PC-9 (cell line): Measurements from ENCODE around the gene LIF. TPM values are rescaled to one million over a fixed set of nuclear protein-coding genes. Genes with fewer than 3 reads are reported as not detected.

Experiments used
- BruUV-seq: library from RNA; stranded (reverse); fragments of 400-500 nt; replicated peaks from 2 replicates; lab custom pipeline; 2021; lab: Mats Ljungman, UMichigan
- CTCF ChIA-PET: fragments of 300-600 bp; sonication (Branson Sonifier 250); formaldehyde crosslinking; loops from one replicate; lab custom pipeline; 2022; ENCODE audit warnings: antibody characterized with exemption; lab: Charles Lee
- POLR2A ChIA-PET: fragments of 300-600 bp; sonication (Branson Sonifier 250); formaldehyde crosslinking; loops from one replicate; lab custom pipeline; 2022; ENCODE audit warnings: antibody characterized with exemption; ENCODE audit not compliant: unreplicated experiment; lab: Charles Lee
- DNase-seq, 2 experiments: peaks; one replicate each; pipeline versions ENCODE4 v3.0.0 to v3.0.0-alpha.2; 2015 to 2022; ENCODE audit warnings: mixed read lengths in 1 of 2
- H2AFZ ChIP-seq: fragments of 200-600 bp; sonication (generic); 2 replicates; pipeline ENCODE4 v1.8.1; 2017; ENCODE audit warnings: antibody characterized with exemption
- H3F3A ChIP-seq: fragments of 200-600 bp; sonication (generic); 2 replicates; pipeline ENCODE4 v1.8.1; 2017; ENCODE audit warnings: antibody characterized with exemption, mild to moderate bottlenecking, low read depth; ENCODE audit not compliant: insufficient read depth
- H3K27ac ChIP-seq: fragments of 200-600 bp; sonication (generic); 2 replicates; pipeline ENCODE4 v1.6.1; 2016; ENCODE audit warnings: mixed run types
- H3K27me3 ChIP-seq: fragments of 200-600 bp; sonication (generic); 2 replicates; pipeline ENCODE4 v1.6.1; 2016; ENCODE audit warnings: low read depth, mixed run types; ENCODE audit not compliant: insufficient read depth
- H3K36me3 ChIP-seq: fragments of 200-600 bp; sonication (generic); 2 replicates; pipeline ENCODE4 v1.6.1; 2016; ENCODE audit warnings: low read depth, mixed run types
- H3K4me1 ChIP-seq: fragments of 200-600 bp; sonication (generic); replicated peaks from 2 replicates; pipeline ENCODE4 v1.6.1; 2016; ENCODE audit warnings: mixed run types; ENCODE audit not compliant: insufficient read depth
- H3K4me2 ChIP-seq: fragments of 200-600 bp; sonication (generic); 2 replicates; pipeline ENCODE4 v1.6.1; 2017; ENCODE audit warnings: mixed run types
- H3K4me3 ChIP-seq: fragments of 200-600 bp; sonication (generic); 2 replicates; pipeline ENCODE4 v1.6.1; 2016; ENCODE audit warnings: mixed run types
- H3K79me2 ChIP-seq: fragments of 200-600 bp; sonication (generic); 2 replicates; pipeline ENCODE4 v1.6.1; 2017; ENCODE audit warnings: low read depth, mixed run types
- H3K9me2 ChIP-seq: fragments of 200-600 bp; sonication (generic); 2 replicates; pipeline ENCODE4 v1.8.1; 2017; ENCODE audit warnings: mild to moderate bottlenecking; ENCODE audit not compliant: insufficient read depth
- H3K9me3 ChIP-seq: fragments of 200-600 bp; sonication (generic); 2 replicates; pipeline ENCODE4 v1.8.1; 2016; ENCODE audit warnings: low read depth; ENCODE audit not compliant: insufficient read depth
- H4K20me1 ChIP-seq: fragments of 200-600 bp; sonication (generic); 2 replicates; pipeline ENCODE4 v1.8.1; 2017; ENCODE audit not compliant: insufficient read depth
- CTCF ChIP-seq: fragments of 200-600 bp; sonication (generic); conservative IDR thresholded peaks from 2 replicates; pipeline ENCODE4 v1.6.1; 2017; ENCODE audit warnings: mixed run types, antibody characterized with exemption, mild to moderate bottlenecking, moderate library complexity
- EZH2 ChIP-seq: fragments of 200-600 bp; sonication (generic); IDR thresholded peaks from 2 replicates; pipeline ENCODE4 v1.8.0; 2017; ENCODE audit warnings: antibody characterized with exemption, low read depth
- intact Hi-C: fragments of 100-400 bp; cut with micrococcal nuclease; formaldehyde crosslinking; loops from one replicate; pipeline ENCODE4 v1.10.0; 2022; ENCODE audit not compliant: unreplicated experiment
- total RNA-seq: library from RNA; stranded (reverse); gene quantifications from 2 replicates; pipeline ENCODE4 v1.2.3, GENCODE V29; 2021

LIF gene
- total RNA-seq, 1 experiment from 2014 or later = 17.4 TPM

DNA sequence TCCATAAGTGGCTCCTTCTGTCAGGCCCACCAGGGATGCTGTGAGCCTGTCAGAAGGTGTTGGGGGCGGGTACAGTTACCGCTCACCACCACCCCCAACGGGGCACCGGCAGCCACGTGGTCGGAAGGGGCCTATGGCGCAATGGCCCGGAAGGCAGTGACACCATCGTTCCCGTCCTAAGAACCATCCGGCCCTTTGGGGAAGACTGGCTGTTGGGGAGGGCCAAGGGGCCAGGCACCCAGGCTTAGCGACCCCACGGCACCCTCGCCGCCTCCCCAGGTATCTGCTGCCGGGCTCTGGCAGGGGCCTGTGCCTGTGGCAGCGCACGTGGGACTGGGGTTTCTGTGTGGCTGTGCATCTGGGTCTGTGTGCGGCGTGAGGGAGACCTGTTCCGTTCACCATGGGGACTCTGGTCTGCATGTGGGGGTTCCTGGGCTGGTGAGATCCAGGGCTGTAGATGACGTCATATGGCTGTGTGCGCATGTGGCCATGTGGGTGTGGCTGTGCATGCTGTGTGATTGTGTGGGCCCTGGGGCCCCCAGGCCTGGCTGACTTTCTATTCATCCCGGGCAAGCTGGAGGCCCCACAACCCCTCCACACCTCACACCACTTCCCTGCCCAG lies 19.4 kb upstream of the LIF start:
- no peaks in the 10 kb centered on the region for H3K9me2 ChIP-seq
- TF ChIP-seq EZH2 = no peak
- TF ChIP-seq CTCF = no peak
- H2AFZ ChIP-seq = no peak overlapping the region
- no peaks in the 10 kb centered on the region for H3K79me2 ChIP-seq
- no peaks in the 10 kb centered on the region for H3K9me3 ChIP-seq
- no peak overlapping the region for H3K4me3 ChIP-seq
- H3K4me2 ChIP-seq = no peak overlapping the region
- CTCF ChIA-PET = no interaction called here
- intact Hi-C loops = loop anchor here (10.0 kb wide), 1 partner anchor 339 kb away; the partner anchor contains the start of gene TCN2
- no peak for DNase-seq
- H3K27ac ChIP-seq = no peak overlapping the region
- H3K4me1 ChIP-seq = peaks cover 26% of the 10 kb centered on the region
- no TSS peak for BruUV-seq
- POLR2A ChIA-PET = no interaction called here
- no peaks in the 10 kb centered on the region for H3K27me3 ChIP-seq
- no peaks in the 10 kb centered on the region for H3K36me3 ChIP-seq
- no peaks in the 10 kb centered on the region for H4K20me1 ChIP-seq
- H3F3A ChIP-seq = peaks cover 22% of the 10 kb centered on the region; the same call in 1 of the 2 replicates

- intact Hi-C loops = loop anchor here (10.0 kb wide), 1 partner anchor 340 kb away; the partner anchor contains the start of gene TCN2
- Histone ChIP-seq H3F3A (peaks cover 24% of the 10 kb centered on the region; the same call in 1 of the 2 replicates), H3K9me3 (no peaks in the 10 kb centered on the region), H3K36me3 (no peaks in the 10 kb centered on the region), H3K79me2 (no peaks in the 10 kb centered on the region), H3K4me2 (no peak overlapping the region), H3K4me3 (no peak overlapping the region), H3K27ac (no peak overlapping the region), H2AFZ (no peak overlapping the region), H4K20me1 (no peaks in the 10 kb centered on the region), H3K4me1 (peaks cover 33% of the 10 kb centered on the region), H3K27me3 (no peaks in the 10 kb centered on the region), H3K9me2 (no peaks in the 10 kb centered on the region)
- POLR2A ChIA-PET = interaction anchor here (0.6 to 0.7 kb wide), 2 partner anchors 11 to 15 kb away, joined by 3 to 5 read pairs; no protein-coding TSS in a partner anchor
- BruUV-seq = no TSS peak
- TF ChIP-seq EZH2 = no peak
- TF ChIP-seq CTCF = no peak
- DNase-seq = no peak
- CTCF ChIA-PET = interaction anchor here (1.1 kb wide), 1 partner anchor 23 kb away, joined by 4 read pairs; no protein-coding TSS in a partner anchor
Measured at GRCh38 chr22:30265131-30265720, 18.7 kb upstream of the LIF start.

DNA sequence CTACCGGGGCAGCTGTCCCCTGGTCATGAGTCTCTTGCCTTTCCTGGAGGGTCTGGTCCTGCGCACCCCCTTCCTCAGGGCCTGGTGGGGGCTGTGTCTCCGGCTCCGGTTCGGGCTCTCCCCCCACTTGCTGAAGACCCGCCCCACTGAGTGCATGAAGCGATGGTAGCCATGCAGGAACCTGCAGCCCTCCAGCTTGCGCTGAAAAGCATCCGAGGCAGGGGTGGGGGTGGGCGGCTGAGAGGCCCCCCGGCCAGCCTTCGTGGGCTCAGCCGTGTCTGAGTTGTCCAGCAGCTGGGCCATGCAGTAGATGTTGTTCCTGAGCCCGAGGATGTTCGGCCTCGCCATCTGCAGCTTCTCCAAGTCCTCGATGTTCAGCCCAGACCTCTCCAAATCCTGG lies 17.3 kb upstream of the LIF start:
- no peaks in the 10 kb centered on the region for H3K9me2 ChIP-seq
- H3K36me3 ChIP-seq = no peaks in the 10 kb centered on the region
- no peak overlapping the region for H3K4me2 ChIP-seq
- no peaks in the 10 kb centered on the region for H3K27me3 ChIP-seq
- H3K4me1 ChIP-seq = peaks cover 44% of the 10 kb centered on the region
- no peak for DNase-seq
- ChIA-PET POLR2A (no interaction called here), CTCF (interaction anchor here (1.1 to 1.2 kb wide), 2 partner anchors 14 to 22 kb away, joined by 4 to 7 read pairs; no protein-coding TSS in a partner anchor)
- no peak overlapping the region for H2AFZ ChIP-seq
- H4K20me1 ChIP-seq = no peaks in the 10 kb centered on the region
- H3K79me2 ChIP-seq = 0 out of 2 replicates have a peak, but pooled peaks cover 5% of the 10 kb centered on the region
- intact Hi-C loops = loop anchor here (1.0 to 10.0 kb wide), 3 partner anchors 63 to 341 kb away; partner anchors contain the start of gene TCN2
- no peak overlapping the region for H3K4me3 ChIP-seq
- no TSS peak for BruUV-seq
- no peak for TF ChIP-seq EZH2
- no peak for TF ChIP-seq CTCF
- no peak overlapping the region for H3K27ac ChIP-seq
- H3K9me3 ChIP-seq = no peaks in the 10 kb centered on the region
- peaks cover 18% of the 10 kb centered on the region; the same call in 1 of the 2 replicates for H3F3A ChIP-seq
